PFSK-1 (cell line): ENCODE data around the gene CUBN.

Source experiments
- FOXP2 ChIP-seq: optimal IDR thresholded peaks from 2 replicates; pipeline ENCODE3; 2011; ENCODE audit warnings: borderline replicate concordance, control low read depth, inconsistent platforms; ENCODE audit not compliant: insufficient read depth; ENCODE audit errors: extremely low read length, extremely low read depth
- POLR2AphosphoS5 ChIP-seq: IDR thresholded peaks from 2 replicates; pipeline ENCODE4 v1.6.1; 2012; ENCODE audit warnings: low read depth, mild to moderate bottlenecking, control low read depth, low read length, moderate library complexity
- TAF1 ChIP-seq: IDR thresholded peaks from 2 replicates; pipeline ENCODE4 v1.6.1; 2012; ENCODE audit warnings: low read length, control low read depth, borderline replicate concordance; ENCODE audit not compliant: insufficient read depth
- TF ChIP-seq, protein P1 (sequence below), 2 experiments: IDR thresholded peaks; 2 replicates each; pipeline versions ENCODE4 v1.6.1 to v1.8.0; 2011 to 2012; ENCODE audit warnings: low read depth in 2 of 2, low read length in 2 of 2, control low read depth in 1 of 2, inconsistent platforms in 1 of 2, mild to moderate bottlenecking in 1 of 2, moderate library complexity in 1 of 2; ENCODE audit not compliant: insufficient read depth in 1 of 2

DNA sequence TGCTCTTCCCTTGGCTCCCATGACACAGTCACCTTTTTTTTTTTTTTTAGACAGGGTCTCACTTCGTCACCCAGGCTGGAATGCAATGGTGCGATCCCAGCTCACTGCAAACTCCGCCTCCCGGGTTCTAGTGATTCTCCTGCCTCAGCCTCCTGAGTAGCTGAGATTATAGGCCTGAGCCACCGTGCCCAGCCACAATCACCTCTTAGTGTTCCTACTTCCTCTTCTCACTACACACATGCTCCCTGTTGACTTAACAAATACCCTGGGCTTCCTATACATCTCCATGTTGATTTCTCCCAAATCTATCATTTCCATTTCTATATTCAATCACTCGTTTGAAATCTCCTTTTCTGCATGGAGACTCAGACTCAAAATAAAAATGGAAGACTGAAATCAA lies 91.7 kb downstream of the CUBN start:
- TF ChIP-seq FOXP2 (no peak), TAF1 (no peak), POLR2AphosphoS5 (no peak)
- TF ChIP-seq, protein P1, sequence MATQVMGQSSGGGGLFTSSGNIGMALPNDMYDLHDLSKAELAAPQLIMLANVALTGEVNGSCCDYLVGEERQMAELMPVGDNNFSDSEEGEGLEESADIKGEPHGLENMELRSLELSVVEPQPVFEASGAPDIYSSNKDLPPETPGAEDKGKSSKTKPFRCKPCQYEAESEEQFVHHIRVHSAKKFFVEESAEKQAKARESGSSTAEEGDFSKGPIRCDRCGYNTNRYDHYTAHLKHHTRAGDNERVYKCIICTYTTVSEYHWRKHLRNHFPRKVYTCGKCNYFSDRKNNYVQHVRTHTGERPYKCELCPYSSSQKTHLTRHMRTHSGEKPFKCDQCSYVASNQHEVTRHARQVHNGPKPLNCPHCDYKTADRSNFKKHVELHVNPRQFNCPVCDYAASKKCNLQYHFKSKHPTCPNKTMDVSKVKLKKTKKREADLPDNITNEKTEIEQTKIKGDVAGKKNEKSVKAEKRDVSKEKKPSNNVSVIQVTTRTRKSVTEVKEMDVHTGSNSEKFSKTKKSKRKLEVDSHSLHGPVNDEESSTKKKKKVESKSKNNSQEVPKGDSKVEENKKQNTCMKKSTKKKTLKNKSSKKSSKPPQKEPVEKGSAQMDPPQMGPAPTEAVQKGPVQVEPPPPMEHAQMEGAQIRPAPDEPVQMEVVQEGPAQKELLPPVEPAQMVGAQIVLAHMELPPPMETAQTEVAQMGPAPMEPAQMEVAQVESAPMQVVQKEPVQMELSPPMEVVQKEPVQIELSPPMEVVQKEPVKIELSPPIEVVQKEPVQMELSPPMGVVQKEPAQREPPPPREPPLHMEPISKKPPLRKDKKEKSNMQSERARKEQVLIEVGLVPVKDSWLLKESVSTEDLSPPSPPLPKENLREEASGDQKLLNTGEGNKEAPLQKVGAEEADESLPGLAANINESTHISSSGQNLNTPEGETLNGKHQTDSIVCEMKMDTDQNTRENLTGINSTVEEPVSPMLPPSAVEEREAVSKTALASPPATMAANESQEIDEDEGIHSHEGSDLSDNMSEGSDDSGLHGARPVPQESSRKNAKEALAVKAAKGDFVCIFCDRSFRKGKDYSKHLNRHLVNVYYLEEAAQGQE (IDR thresholded peaks at IDR 0.05; ENCODE audit: insufficient read depth in 1 of 2, low read depth in 2 of 2, low read length in 2 of 2), result no peak
